SK-N-SH (cell line): ENCODE measurements around the gene RAF1. TPM values are rescaled to one million over a fixed set of nuclear protein-coding genes. Genes with fewer than 3 reads are reported as not detected.

ENCODE experiments used
- CTCF ChIA-PET: fragments of 300-600, 350-600 bp; formaldehyde crosslinking; extraction: SDS; loops from one replicate; lab custom pipeline; 2021; lab: Yijun Ruan, JAX
- POLR2A ChIA-PET: fragments of 350-600 bp; sonication (Branson Sonifier 250); formaldehyde crosslinking; extraction: SDS; loops from one replicate; lab custom pipeline; 2020; ENCODE audit warnings: antibody characterized with exemption, inconsistent platforms; lab: Yijun Ruan, JAX
- DNase-seq: peaks from one replicate; pipeline ENCODE4 v3.0.0; 2012
- H2AFZ ChIP-seq: fragments of 200-600 bp; sonication (generic); 2 replicates; pipeline ENCODE4 v1.8.1; 2016; ENCODE audit warnings: antibody characterized with exemption, mild to moderate bottlenecking, low read depth
- H3F3A ChIP-seq: fragments of 200-600 bp; sonication (generic); replicated peaks from 2 replicates; pipeline ENCODE3; 2016; ENCODE audit warnings: antibody characterized with exemption, mild to moderate bottlenecking; ENCODE audit not compliant: insufficient read depth
- H3K27ac ChIP-seq, 2 experiments: fragments of 200-500 bp in 1 of 2; fragments of 200-600 bp in 1 of 2; sonication (Bioruptor generic) in 1 of 2; sonication (generic), shearing (Covaris generic) in 1 of 2; 2 replicates each; pipeline versions ENCODE4 v1.5.1 to v1.6.1; 2014 to 2016; ENCODE audit warnings: low read depth in 2 of 2, inconsistent platforms in 1 of 2, low read length in 1 of 2, mild to moderate bottlenecking in 1 of 2, mixed read lengths in 1 of 2
- H3K27me3 ChIP-seq: fragments of 200-600 bp; sonication (generic), shearing (Covaris generic); 2 replicates; pipeline ENCODE4 v1.6.1; 2016; ENCODE audit warnings: mixed run types; ENCODE audit not compliant: insufficient read depth
- H3K36me3 ChIP-seq, 2 experiments: fragments of 200-500 bp in 1 of 2; fragments of 200-600 bp in 1 of 2; sonication (Bioruptor generic) in 1 of 2; sonication (generic) in 1 of 2; replicated peaks in 1 of 2; 2 replicates each; pipeline versions ENCODE3 to v1.5.1; 2014 to 2016; ENCODE audit warnings: low read length in 1 of 2, mild to moderate bottlenecking in 1 of 2; ENCODE audit not compliant: insufficient read depth in 2 of 2, control insufficient read depth in 1 of 2
- H3K4me1 ChIP-seq, 2 experiments: fragments of 200-500 bp in 1 of 2; fragments of 200-600 bp in 1 of 2; sonication (Bioruptor generic) in 1 of 2; sonication (generic), shearing (Covaris generic) in 1 of 2; 2 replicates each; pipeline versions ENCODE4 v1.5.1 to v1.6.1; 2014 to 2016; ENCODE audit warnings: low read depth in 1 of 2, low read length in 1 of 2, mixed run types in 1 of 2; ENCODE audit not compliant: insufficient read depth in 2 of 2, control insufficient read depth in 1 of 2
- H3K4me2 ChIP-seq: fragments of 200-600 bp; sonication (generic), shearing (Covaris generic); 2 replicates; pipeline ENCODE4 v1.6.1; 2017; ENCODE audit warnings: mixed run types
- H3K4me3 ChIP-seq, 2 experiments: fragments of 200-500 bp in 1 of 2; fragments of 200-600 bp in 1 of 2; sonication (Bioruptor generic) in 1 of 2; sonication (generic), shearing (Covaris generic) in 1 of 2; 2 replicates each; pipeline versions ENCODE4 v1.5.1 to v1.8.1; 2014 to 2016; ENCODE audit warnings: low read depth in 2 of 2, inconsistent platforms in 1 of 2, low read length in 1 of 2, mild to moderate bottlenecking in 1 of 2, mixed read lengths in 1 of 2, moderate library complexity in 1 of 2
- H3K79me2 ChIP-seq: fragments of 200-600 bp; sonication (generic); 2 replicates; pipeline ENCODE4 v1.8.1; 2017; ENCODE audit warnings: mild to moderate bottlenecking; ENCODE audit not compliant: insufficient read depth
- H3K9ac ChIP-seq: fragments of 200-600 bp; sonication (generic); 2 replicates; pipeline ENCODE4 v1.6.1; 2017; ENCODE audit warnings: mixed run types
- H3K9me2 ChIP-seq: fragments of 200-600 bp; sonication (generic); 2 replicates; pipeline ENCODE4 v1.6.1; 2017; ENCODE audit warnings: mixed run types
- H3K9me3 ChIP-seq: fragments of 200-600 bp; sonication (generic); 2 replicates; pipeline ENCODE4 v1.6.1; 2017; ENCODE audit warnings: mixed run types, mild to moderate bottlenecking, moderate library complexity
- H4K20me1 ChIP-seq: fragments of 200-600 bp; sonication (generic); 2 replicates; pipeline ENCODE4 v1.6.1; 2017; ENCODE audit warnings: mild to moderate bottlenecking, mixed run types; ENCODE audit not compliant: insufficient read depth
- CTCF ChIP-seq: fragments of 200-600 bp; sonication (generic); IDR thresholded peaks from 2 replicates; pipeline ENCODE4 v1.6.1; 2017; ENCODE audit warnings: antibody characterized with exemption, mild to moderate bottlenecking, moderate library complexity
- EP300 ChIP-seq, 2 experiments: IDR thresholded peaks; 2 replicates each; pipeline versions ENCODE4 v1.4.0 to v1.6.1; 2012; ENCODE audit warnings: borderline replicate concordance in 1 of 2, low read depth in 1 of 2, low read length in 1 of 2
- EZH2phosphoT487 ChIP-seq: fragments of 200-600 bp; sonication (generic); IDR thresholded peaks from 2 replicates; pipeline ENCODE4 v1.6.1; 2017; ENCODE audit warnings: low read depth, mixed run types, mild to moderate bottlenecking, antibody characterized with exemption, moderate library complexity, borderline replicate concordance
- FOXJ3 ChIP-seq: sonication (generic); formaldehyde crosslinking; IDR thresholded peaks from 2 replicates; pipeline ENCODE4 v1.5.1; 2020; ENCODE audit warnings: mild to moderate bottlenecking, missing genetic modification reagents
- GATA2 ChIP-seq: sonication (generic); formaldehyde crosslinking; IDR thresholded peaks from 2 replicates; pipeline ENCODE4 v1.5.0; 2020; ENCODE audit warnings: mild to moderate bottlenecking, missing genetic modification reagents
- JUND ChIP-seq: IDR thresholded peaks from 2 replicates; pipeline ENCODE4 v1.4.0; 2012
- MEF2A ChIP-seq: IDR thresholded peaks from 2 replicates; pipeline ENCODE4 v1.4.0; 2012; ENCODE audit warnings: low read depth, borderline replicate concordance
- MXI1 ChIP-seq: IDR thresholded peaks from 2 replicates; pipeline ENCODE4 v1.6.1; 2012; ENCODE audit warnings: mild to moderate bottlenecking, low read depth, low read length, improper control_type of control experiment
- NFIC ChIP-seq: IDR thresholded peaks from 2 replicates; pipeline ENCODE4 v1.4.0; 2012; ENCODE audit warnings: borderline replicate concordance
- NRF1 ChIP-seq: IDR thresholded peaks from 2 replicates; pipeline ENCODE4 v1.6.1; 2012; ENCODE audit warnings: low read depth, mild to moderate bottlenecking, low read length
- PBX3 ChIP-seq: IDR thresholded peaks from 2 replicates; pipeline ENCODE4; 2012
- RAD21 ChIP-seq: IDR thresholded peaks from 2 replicates; pipeline ENCODE4 v1.6.1; 2012; ENCODE audit warnings: mild to moderate bottlenecking, low read length
- RCOR1 ChIP-seq: fragments of 150-350 bp; IDR thresholded peaks from 2 replicates; pipeline ENCODE4 v1.6.1; 2017; ENCODE audit warnings: antibody characterized with exemption, low read length
- RFX5 ChIP-seq: IDR thresholded peaks from 2 replicates; pipeline ENCODE4 v1.6.1; 2012; ENCODE audit warnings: mild to moderate bottlenecking, improper control_type of control experiment, low read length
- RXRA ChIP-seq: IDR thresholded peaks from 2 replicates; pipeline ENCODE4 v1.4.0; 2012; ENCODE audit warnings: low read depth, mild to moderate bottlenecking, borderline replicate concordance
- USF1 ChIP-seq: IDR thresholded peaks from 2 replicates; pipeline ENCODE4 v1.4.0; 2012; ENCODE audit warnings: low read depth, borderline replicate concordance
- YY1 ChIP-seq: IDR thresholded peaks from 2 replicates; pipeline ENCODE4 v1.4.0; 2012; ENCODE audit warnings: low read depth, mild to moderate bottlenecking
- ZBTB33 ChIP-seq: IDR thresholded peaks from 2 replicates; pipeline ENCODE4 v1.4.0; 2012; ENCODE audit warnings: low read depth, borderline replicate concordance
- WGBS: methylation state at CpG from one replicate; pipeline ENCODE4 v1.1.6; 2017; ENCODE audit warnings: low lambda C conversion rate; 5-methylcytosine and 5-hydroxymethylcytosine counted together
- polyA plus RNA-seq, 3 experiments: library from polyadenylated mRNA; depleted of rRNA; stranded (reverse); fragments of >200 nt; gene quantifications; 2 replicates each; pipeline ENCODE4 v1.2.3, GENCODE V29; 2012
- TF ChIP-seq, protein P1 (sequence below): fragments of 150-350 bp; IDR thresholded peaks from 2 replicates; pipeline ENCODE4 v1.6.1; 2016; ENCODE audit warnings: mild to moderate bottlenecking, low read depth, low read length

RAF1 gene
- polyA plus RNA-seq, 1 of the 3 experiments (the other 2 are of a cell fraction): 58.7 TPM

GRCh38 chr3:12578742-12579141 lies 85.2 kb downstream of the RAF1 start:
- 87% methylated on average over 2 of the region's 2 CpGs for WGBS
- H3K4me1 ChIP-seq: no peaks in the 10 kb centered on the region
- peaks cover 53 to 63% of the 10 kb centered on the region in 2 experiments for H3K36me3 ChIP-seq
- H2AFZ ChIP-seq: no peak overlapping the region
- no peaks in the 10 kb centered on the region for H3K9me3 ChIP-seq
- peaks cover 11% of the 10 kb centered on the region for H3F3A ChIP-seq
- H4K20me1 ChIP-seq: no peaks in the 10 kb centered on the region
- H3K9me2 ChIP-seq: no peaks in the 10 kb centered on the region
- H3K27me3 ChIP-seq: no peaks in the 10 kb centered on the region
- no peak overlapping the region for H3K4me2 ChIP-seq
- DNase-seq: peak; percentile 16
- H3K79me2 ChIP-seq: peaks cover 3% of the 10 kb centered on the region; the same call in 1 of the 2 replicates
- ChIA-PET POLR2A (no interaction called here), CTCF (interaction anchor here (1.1 to 2.2 kb wide), 5 partner anchors 9 to 141 kb away, joined by 3 to 10 read pairs (median 3); no protein-coding TSS in a partner anchor)
- H3K4me3 ChIP-seq: no peak overlapping the region
- no peak overlapping the region for H3K9ac ChIP-seq
- TF ChIP-seq RCOR1: no peak
- TF ChIP-seq EP300 (IDR thresholded peaks at IDR 0.05; ENCODE audit: borderline replicate concordance in 1 of 2, low read depth in 1 of 2, low read length in 1 of 2): no peak
- TF ChIP-seq NFIC: no peak
- no peak for TF ChIP-seq RFX5
- TF ChIP-seq, protein P1, sequence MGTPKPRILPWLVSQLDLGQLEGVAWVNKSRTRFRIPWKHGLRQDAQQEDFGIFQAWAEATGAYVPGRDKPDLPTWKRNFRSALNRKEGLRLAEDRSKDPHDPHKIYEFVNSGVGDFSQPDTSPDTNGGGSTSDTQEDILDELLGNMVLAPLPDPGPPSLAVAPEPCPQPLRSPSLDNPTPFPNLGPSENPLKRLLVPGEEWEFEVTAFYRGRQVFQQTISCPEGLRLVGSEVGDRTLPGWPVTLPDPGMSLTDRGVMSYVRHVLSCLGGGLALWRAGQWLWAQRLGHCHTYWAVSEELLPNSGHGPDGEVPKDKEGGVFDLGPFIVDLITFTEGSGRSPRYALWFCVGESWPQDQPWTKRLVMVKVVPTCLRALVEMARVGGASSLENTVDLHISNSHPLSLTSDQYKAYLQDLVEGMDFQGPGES: no peak
- peak; percentile 42 for TF ChIP-seq CTCF
- no peak overlapping the region for H3K27ac ChIP-seq

DNA sequence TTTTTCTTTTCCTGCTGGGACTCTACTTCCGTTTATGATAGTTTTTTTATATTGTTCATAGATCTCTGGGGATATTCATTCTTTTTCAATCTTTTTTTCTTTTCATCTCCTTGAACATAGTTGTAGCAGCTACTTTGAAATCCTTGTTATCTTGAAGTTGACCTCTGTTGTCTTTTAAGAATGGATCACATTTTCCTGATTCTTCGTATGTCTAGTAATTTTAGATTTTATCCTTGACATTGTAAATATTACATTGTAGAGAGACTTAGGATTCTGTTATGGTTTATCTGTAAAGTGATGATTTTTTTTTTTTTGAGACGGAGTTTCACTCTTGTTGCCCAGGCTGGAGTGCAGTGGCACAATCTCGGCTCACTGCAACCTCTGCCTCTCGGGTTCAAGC lies 86.5 kb downstream of the RAF1 start:
- CTCF ChIA-PET: interaction anchor here (1.1 to 2.2 kb wide), 2 partner anchors 15 to 143 kb away, joined by 3 to 9 read pairs; no protein-coding TSS in a partner anchor
- no peaks in the 10 kb centered on the region for H3K9me2 ChIP-seq
- peaks cover 11% of the 10 kb centered on the region for H3F3A ChIP-seq
- no peak overlapping the region for H3K27ac ChIP-seq
- no peaks in the 10 kb centered on the region for H3K9me3 ChIP-seq
- WGBS: 79% methylated on average over 5 of the region's 5 CpGs
- no peaks in the 10 kb centered on the region for H3K27me3 ChIP-seq
- peaks cover 51% of the 10 kb centered on the region in 2 experiments for H3K36me3 ChIP-seq
- H3K4me1 ChIP-seq: no peaks in the 10 kb centered on the region
- H4K20me1 ChIP-seq: no peaks in the 10 kb centered on the region
- H3K4me3 ChIP-seq: no peak overlapping the region
- DNase-seq: no peak
- peaks cover 3% of the 10 kb centered on the region; the same call in 1 of the 2 replicates for H3K79me2 ChIP-seq
- no peak for TF ChIP-seq YY1
- no peak for TF ChIP-seq PBX3
- TF ChIP-seq NRF1: no peak
- no peak for TF ChIP-seq ZBTB33
- TF ChIP-seq FOXJ3 (CRISPR knock-in tag): no peak
- no peak for TF ChIP-seq MXI1
- TF ChIP-seq RAD21: no peak
- no peak for TF ChIP-seq RXRA
- TF ChIP-seq USF1: no peak
- no peak for TF ChIP-seq JUND
- TF ChIP-seq, protein P1: no peak
- TF ChIP-seq MEF2A: no peak
- TF ChIP-seq GATA2 (CRISPR knock-in tag): no peak
- TF ChIP-seq EZH2phosphoT487: no peak
- no peak for TF ChIP-seq RCOR1
- POLR2A ChIA-PET: no interaction called here
- H3K9ac ChIP-seq: no peak overlapping the region
- H3K4me2 ChIP-seq: no peak overlapping the region
- no peak overlapping the region for H2AFZ ChIP-seq
